OCI-M2 (cell line): ENCODE measurements around the gene NDUFAF2.
A peak's percentile ranks its signal among the peaks of the same experiment; 100 is the strongest.

Experiments used
- DNase-seq: peaks from one replicate; lab custom pipeline; 2025; ENCODE audit not compliant: unreplicated experiment; lab: John Stamatoyannopoulos, UW

Gene NDUFAF2

DNA sequence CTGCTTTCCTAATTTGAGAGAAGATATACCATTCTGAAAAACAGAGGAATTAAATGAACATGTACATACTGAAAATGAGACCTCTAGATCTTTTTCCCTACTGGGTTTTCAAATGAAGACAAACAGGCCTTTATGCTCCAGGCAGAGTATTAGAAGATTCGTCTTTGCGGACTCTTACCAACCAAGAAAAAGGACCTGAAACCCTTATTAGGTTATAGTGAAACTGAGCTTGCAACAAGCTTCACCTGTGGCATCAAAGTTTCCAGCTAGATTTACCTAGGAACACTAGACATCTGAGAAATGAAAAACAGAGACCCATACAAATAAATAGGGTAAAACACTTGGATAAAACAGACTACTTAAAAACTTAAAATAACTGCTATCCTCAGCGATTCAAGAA is 171.0 kb downstream of the NDUFAF2 start:
- no peak for DNase-seq

DNA sequence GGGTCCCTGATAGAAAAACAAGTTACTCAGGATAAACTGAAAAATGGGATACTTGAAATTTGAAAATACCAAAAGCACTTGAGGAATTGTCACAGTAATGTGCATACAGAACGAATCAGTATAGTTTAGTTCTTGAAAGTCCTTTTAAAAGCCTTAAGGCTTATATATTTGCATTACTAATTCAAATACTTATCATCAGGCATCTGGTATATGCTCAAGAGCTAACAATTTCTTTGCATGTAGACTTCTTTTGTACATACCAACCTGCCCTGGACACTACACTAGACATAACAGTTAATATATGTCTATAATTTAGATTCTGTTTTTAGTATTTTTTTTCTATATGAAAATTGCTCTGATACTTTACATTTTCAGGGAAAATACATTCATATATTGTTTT is 174.1 kb downstream of the NDUFAF2 start:
- no peak for DNase-seq

DNA sequence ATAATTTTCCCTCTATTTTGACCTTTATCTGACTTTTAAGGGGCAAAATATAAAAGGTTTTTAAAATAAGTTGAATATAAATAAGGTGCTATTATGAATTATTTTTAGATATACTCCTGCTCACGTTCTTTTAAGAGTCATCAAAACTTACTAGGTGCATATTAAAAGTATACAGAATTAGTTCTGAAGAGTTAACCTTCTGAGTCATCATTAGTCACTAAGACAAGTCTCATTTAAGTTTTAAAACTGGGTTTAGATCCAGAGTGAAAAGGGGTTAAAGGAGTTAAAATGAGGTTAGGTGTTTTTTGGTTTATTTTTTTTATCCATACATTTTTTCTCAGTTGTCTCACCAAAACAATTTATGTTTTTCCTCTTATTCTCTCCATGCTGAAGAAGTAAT is 175.5 kb downstream of the NDUFAF2 start:
- DNase-seq = no peak

DNA sequence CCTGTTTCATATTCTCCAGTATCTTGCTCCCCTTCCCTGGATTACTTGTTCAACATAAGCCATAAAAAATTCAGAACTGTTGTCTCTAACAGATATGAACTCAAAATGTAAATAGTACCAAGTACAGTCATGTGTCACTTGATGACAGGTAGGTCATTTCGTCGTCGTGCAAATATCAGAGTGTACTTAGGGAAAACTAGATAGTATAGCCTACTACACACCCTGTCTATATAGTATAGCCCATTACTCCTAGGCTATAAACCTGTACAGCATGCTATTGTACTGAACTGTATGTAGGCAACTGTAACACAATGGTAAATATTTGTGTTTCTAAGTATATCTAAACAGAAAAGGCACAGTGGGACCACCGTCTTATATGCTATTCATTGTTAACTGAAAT is 178.1 kb downstream of the NDUFAF2 start:
- DNase-seq = no peak

DNA sequence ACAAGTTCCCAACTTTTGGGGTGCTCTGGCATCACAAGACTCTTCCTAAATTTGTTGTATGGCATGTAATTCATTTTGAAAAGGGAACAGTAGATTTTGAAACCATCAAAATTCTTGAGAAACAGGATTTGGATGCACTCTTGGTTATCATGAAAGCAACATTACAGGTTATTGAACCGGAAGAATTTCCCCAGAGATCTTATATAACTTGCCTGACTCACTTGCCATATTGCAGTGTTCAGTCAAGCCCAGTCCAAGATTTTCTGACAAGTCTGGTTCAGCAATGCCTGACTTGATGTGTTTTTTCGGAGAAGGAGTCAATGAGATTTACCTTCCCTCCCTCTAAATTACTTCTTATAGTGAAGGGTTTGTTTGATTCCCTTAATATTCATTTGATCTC is 185.3 kb downstream of the NDUFAF2 start:
- no peak for DNase-seq

DNA sequence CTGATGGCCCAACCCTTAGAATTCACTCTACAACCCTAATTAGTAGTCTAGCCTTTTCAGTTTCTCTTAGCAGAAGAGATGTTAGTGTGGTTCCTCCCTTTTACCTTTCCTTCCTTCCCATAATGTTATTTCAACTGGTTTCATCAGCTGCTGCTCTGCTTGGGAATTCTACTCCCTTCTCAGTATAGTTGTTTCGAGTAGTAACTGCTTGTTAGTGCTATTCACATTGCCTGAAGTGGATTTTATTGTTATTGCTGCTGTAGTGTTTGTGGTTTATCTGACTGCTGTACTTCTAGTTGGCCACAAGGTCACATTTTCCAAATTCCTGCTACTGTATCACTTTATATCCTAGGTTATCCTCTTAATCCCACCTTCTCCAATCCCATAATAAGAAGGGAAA is 187.6 kb downstream of the NDUFAF2 start:
- DNase-seq = no peak

DNA sequence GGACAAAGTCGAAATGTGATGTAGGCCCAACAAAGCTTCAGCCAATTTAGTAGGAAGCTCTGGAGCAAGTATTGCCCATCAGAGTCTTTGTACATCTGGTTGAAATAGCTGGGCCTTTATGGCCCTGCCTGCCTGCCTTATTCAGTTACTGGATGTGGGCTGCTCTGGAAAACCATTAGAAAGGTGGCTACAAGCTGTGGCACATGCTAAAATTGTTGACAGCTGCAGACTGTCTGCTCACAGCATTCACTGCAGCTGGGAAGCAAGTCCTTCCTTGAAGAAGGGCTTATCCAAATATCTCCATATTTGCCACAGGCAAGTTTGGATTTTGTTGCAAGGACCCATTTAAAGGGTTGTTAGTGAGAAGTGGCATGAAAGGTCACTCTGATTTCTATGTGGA is 192.8 kb downstream of the NDUFAF2 start:
- no peak for DNase-seq

DNA sequence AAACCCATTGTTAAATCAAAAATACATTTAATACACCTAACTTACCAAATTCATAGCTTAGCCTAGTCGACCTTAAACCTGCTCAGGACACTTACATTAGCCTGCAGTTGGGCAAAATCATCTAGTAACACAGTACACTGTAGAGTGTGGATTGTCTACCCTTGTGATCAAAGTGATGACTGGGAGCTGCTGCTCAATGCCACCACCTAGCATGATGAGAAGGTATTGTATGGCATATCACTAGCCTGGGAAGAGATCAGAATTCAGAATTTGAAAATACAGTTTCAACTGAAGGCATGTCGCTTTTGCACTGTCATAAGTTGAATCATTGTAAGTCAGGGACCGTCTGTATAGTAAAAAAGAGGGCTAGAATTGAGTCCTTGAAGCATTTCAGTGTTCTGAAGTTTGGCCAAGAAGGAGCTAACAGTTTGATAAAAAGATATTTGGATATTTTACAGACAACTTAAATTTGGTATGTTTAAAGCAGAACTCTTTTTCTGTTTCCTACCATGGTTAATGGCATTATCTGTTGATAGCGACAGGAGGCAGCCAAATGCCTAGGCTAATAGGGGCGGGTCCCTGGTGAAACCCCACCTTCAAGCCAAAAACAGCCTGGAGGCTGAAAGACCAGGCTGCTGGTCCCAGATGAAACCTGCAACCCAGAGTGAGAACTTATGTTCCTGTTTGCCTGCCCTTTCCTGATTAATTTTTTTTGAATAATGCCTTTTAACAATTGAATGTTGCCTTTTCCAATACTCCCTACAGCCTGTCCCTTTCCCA is 194.3 kb downstream of the NDUFAF2 start:
- no peak for DNase-seq

DNA sequence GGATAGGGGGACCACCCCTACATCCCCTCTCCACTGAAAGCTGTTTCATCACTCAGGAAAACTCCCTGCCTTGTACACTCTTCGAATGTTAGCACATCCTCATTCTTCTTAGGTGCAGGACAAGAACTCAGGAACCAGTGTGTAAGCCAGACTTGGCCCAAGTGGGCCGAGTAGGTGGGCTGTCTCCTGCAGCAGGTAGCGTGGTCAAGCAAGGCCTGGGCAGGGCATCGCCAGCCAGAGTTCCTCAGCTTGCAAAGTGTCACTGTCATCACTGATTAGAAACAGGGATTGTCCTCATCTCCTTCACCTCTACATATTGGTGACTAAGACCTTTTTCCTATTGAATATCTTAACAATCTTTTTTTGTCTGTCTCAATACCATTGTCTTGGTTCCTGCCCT is 194.9 kb downstream of the NDUFAF2 start:
- DNase-seq = no peak

DNA sequence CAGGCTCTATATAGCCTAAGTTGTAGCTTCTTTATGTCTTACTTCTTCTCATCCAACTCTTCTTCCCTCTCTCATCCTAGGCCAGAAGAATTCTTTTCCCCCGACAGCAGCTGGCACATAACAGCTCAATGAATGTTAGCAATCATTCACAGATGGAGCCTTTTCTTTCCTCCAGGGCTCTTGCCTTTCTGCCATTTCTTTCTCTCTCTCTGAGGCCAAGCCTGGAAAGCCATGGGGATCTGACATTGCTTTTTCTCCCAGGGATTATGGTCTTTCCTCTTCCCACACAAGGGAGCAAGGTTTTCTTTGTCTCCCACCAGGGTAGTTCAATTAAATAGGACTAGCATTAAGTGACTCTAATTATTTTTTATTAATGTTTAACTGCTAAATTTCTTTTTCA is 196.8 kb downstream of the NDUFAF2 start:
- no peak for DNase-seq

DNA sequence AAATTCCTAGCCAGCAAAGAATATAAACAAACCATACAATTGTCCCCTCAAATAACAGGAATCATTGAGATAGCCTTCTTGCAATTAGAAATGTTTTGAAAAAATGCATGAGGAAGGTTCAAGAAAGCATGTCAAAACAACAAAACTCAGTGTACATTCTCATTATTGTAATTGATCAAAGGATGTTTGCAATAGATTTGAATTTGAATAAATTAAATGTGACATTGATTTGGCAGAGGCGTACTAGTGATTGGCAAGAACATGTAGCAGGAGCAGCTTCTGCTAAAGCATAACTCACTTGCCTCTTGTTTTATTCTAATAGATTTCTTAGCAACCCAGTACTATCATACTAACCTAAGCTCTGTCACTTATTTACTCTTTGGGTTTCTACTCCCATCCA is 197.4 kb downstream of the NDUFAF2 start:
- no peak for DNase-seq

DNA sequence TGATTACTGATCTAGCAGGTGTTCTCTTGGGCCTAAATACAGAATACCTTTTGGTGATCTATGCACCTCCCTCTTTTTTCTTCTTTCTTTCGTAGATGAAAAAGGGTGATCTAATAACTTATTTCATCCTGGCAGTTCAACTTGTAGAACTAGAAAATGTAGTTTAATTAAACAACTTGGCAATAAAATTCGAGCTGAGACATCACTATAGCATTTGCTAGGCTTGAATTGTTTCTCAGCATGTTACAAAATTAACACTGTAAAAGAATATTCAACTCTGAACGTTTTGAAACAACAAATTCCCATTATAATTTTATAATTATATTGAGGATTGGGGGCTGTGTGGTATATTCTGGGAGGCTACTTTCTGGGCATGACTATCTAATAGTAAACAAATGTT is 197.8 kb downstream of the NDUFAF2 start:
- DNase-seq = no peak

DNA sequence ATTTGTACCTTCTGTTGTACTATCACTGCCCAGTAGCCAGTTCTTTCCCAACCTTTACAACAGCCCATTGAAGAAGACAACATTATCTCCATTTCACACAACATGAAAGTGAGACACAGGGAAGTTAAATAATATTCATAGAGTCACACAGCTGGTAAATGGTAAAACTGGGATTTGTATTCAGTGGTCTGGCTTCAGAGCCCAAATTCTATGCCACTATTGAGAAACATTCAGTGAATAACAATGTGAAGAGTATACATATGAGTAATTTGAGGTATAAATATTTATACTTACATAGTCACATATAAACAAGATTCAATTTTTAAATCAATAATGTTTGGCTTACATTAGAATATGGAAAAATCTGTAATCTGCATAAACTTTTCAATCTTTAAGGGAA is 203.5 kb downstream of the NDUFAF2 start:
- no peak for DNase-seq

DNA sequence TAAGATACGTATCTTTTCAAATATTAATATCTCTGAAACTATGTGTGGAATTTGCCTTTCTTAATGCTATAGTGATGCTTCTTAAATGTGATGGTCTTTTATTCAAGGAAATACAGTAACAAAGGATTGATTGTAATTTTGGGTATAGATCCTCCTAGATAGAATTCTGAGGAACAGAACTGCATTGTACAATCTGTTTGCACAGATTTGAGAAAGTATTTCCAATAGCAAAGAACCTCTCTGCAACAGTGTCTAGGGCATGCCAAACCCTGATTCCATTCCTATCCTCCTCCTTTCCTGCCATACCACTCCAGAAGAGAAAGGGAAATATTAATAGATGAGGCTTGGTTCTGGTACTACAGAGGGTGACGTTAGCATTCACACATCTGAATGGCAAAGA is 206.9 kb downstream of the NDUFAF2 start:
- no peak for DNase-seq

DNA sequence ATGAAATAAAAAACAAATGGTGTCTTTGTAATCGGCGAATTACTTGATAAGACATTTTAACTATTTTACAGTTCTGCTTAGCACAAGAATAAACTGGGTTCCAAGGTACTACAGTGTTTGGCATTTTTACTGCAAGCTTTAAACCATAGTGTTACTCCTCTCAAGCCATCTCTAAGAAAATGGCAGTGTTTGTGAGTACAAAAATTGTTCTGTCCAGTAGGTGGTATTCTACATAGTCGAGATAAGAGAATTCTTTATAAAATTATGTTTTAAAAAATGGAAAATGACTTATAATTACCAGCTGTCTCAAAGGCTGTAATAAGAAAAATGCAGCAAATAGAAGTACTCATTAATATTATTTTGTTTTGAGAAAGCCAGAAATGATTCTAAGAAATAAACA is 214.1 kb downstream of the NDUFAF2 start:
- DNase-seq = no peak

DNA sequence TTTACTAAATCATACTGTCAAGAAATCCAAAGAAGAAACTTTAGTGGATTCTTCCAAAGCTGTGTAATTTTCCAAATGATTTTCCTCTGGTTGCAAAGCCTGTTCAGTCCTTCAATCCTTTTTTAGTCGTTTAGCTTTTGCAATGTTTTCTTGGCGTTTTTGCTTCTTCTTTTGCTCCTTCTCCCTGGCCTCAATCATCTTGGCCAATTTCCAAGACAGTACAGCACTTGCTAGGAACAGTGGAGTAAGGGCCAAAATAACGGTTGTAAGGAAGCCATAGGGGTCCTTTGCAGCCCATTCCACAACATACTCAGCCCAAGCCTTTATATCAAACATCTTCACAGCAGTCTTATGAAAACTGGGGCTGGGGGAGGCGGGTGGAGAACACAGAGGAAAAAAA is 214.8 kb downstream of the NDUFAF2 start:
- no peak for DNase-seq

DNA sequence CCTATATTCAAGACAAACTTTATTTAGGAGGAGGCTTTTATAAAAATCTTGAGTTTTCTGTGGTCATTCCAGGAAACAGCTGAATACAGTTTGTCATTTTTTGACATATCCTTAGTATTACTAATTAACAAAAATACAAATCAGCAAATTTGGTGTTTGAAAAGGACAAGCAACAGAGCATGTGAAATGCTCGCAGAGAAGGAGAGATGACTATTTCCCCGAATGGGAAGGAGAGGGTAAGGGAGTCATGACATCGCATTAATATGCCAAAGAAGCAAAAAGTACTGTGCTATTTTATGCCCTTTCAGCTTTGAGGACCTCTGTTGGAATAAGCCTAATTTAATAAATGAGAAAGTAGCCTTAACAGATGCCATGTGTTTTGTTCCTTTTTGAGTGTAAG is 215.5 kb downstream of the NDUFAF2 start:
- no peak for DNase-seq

DNA sequence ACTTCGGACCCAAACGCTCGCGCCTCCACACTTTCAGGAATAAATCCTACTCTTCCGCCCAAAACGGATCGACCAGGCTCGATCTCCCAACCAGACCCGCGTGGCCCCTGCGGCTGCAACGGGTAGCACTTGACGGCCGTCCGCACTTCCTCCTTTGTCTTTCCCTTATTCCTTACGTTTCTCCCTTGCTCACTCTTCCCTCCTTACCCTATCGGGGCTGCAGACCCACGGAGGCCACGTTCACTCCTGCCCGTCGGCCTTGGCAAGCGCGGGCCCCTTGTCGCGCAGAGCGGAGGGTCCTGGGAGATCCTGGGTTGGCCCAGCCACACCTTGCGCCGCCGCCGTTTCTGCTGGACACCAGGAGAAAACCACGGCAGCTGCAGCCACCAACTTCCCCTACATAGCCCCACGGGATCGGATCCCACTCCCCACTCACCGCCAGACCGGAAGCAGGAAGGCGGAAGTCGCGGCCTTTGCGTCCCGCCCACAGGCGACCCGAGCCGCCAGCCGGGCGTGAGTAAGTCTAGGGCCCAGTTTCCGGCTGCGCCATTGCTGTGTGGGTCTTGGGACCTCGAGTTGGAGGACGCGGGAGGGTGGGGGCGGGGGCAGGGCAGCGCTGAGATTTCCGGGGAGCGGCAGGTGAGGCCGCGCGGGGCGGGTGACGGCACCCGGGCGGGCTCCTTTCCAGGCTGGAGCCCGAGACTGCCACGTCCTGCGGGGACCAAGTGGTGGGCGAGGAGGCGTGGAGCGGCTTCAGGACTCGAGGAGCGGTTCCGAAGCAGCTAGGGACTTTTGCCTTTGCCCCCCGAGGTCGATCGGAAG is 217.2 kb downstream of the NDUFAF2 start, which contains the start of gene SMIM15:
SMIM15 (minus strand) TSS at position 459 of the 822 bp plus-strand sequence. CDS start 2,297 bp downstream, outside the sequence.
- DNase-seq = peak; percentile 47

DNA sequence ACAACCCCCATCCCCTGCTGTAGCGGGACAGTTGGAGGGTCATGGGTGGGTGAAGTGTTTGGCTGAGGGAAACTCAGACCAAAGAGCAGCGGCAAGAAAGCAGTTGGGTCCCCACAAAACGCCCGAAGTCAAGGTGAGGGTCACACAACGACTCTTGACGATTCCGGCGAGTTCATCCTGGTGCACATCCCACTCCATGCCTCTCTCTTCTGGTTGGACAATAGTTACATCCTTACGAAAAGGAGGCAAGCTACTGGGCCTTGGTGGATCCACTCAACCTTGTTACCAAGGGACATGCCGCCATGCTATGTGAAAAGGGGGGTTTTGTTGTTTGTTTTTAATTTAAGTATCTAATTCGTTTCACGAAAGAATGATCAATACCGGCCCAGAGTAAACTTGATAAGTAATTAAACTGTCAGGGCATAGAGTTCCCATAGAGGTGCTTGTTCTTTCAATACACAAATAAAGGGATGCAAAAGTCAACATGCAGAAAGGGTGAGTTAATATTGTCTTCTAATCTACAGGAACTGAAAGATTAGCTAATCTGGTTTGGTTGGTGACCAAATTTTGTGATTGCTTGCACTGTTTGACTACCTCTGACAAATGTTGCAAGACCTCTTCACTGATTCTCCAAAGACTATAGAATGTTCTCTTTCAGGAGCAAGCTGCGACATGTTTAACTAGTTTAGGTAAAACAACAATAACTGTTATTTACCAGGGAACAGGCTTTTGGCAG is 218.0 kb downstream of the NDUFAF2 start:
- no peak for DNase-seq

DNA sequence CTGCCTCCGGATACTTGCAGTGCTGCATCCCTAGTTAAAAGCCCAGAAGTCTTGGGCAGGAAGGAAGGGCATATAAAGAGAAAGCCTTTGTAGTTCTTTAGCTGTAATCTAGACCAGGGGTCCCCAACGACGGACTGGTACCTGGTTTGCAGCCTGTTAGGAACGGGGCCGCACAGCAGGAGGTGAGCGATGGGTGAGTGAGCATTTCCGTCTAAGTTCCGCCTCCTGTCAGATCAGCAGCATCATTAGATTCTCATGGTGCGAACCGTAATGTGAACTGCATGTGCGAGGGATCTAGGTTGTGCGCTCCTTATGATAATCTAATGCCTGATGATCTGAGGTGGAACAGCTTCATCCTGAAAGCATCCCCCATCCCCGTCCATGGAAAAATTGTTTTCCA is 218.9 kb downstream of the NDUFAF2 start:
- no peak for DNase-seq

DNA sequence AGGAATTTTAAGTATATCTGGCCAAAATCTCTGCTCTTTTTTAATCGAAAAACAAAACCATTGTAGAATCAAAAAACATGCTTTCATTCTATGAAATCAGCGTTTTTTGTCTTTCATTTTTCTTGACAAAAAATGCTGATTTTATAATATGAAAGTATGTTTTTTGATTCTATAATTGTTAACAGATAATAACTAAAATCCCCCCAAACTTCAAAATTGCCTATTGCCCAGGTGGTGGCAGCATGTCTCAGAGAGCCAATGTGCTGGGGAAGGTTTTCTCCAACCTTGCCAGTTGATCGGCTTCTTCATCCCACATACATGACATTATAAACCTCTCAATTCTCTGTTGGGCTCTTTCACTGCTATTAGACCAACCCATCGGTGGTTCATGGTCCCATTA is 222.4 kb downstream of the NDUFAF2 start:
- DNase-seq = no peak

DNA sequence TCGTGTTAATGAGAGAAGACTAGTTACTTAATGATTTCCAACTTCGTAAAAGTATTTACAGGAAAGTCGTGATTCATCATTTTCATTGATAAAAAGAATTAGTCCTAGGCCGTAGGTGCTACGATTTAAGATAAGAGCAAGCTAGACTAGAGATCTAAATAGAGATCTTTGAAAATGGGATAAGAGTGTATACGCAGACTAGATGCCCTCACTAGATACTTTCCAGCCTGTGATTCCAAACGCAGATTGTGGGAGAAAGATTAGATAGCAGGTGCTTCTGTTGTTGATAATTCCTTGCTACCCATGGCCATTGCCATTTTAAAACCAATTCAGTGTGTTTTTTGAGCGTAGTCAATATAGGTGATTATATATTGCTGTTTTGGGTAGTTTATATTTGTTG is 223.9 kb downstream of the NDUFAF2 start:
- DNase-seq = no peak
